Uterus (tissue), 4 donors: ENCODE results near the gene ARGLU1. TPM values are rescaled to one million over a fixed set of nuclear protein-coding genes. Genes with fewer than 3 reads are reported as not detected.

Experiments
- DNase-seq, 2 donors: peaks; one replicate each; pipeline ENCODE4 v3.0.0-alpha.2; 2019 to 2020
- H3K27ac ChIP-seq, 2 donors: fragments of 200-600 bp; sonication (generic); 1 replicate in 1 of 2; 2 replicates in 1 of 2; pipeline ENCODE4 v1.5.1; 2016 to 2018
- H3K27me3 ChIP-seq, 2 donors: fragments of 200-600 bp; sonication (generic); one replicate each; pipeline ENCODE4 v1.5.1; 2018 to 2019; ENCODE audit warnings: control low read depth in 1 of 2
- H3K36me3 ChIP-seq, 2 donors: fragments of 200-600 bp; sonication (generic); one replicate each; pipeline ENCODE4 v1.5.1; 2019; ENCODE audit warnings: control low read depth in 1 of 2
- H3K4me1 ChIP-seq, 2 donors: fragments of 200-600 bp; sonication (generic); one replicate each; pipeline ENCODE4 v1.5.1; 2018 to 2019; ENCODE audit warnings: control low read depth in 1 of 2
- H3K4me3 ChIP-seq, 2 donors: fragments of 200-600 bp; sonication (generic); 1 replicate in 1 of 2; 2 replicates in 1 of 2; pipeline ENCODE4 v1.5.1; 2018 to 2019; ENCODE audit warnings: mild to moderate bottlenecking in 1 of 2
- H3K9me3 ChIP-seq, 2 donors: fragments of 200-600 bp; sonication (generic); one replicate each; pipeline ENCODE4 v1.5.1; 2019; ENCODE audit warnings: control low read depth in 1 of 2
- POLR2A ChIP-seq, 2 donors: fragments of 450-650 bp; IDR thresholded peaks; one replicate each; pipeline ENCODE4 v1.6.1; 2016; ENCODE audit warnings: antibody characterized with exemption in 2 of 2, mild to moderate bottlenecking in 1 of 2, moderate library complexity in 1 of 2
- intact Hi-C: fragments of 100-400 bp; cut with DNase I; formaldehyde crosslinking; loops from one replicate; pipeline ENCODE4 v1.15.1; 2023; ENCODE audit warnings: low total_unique reads
- total RNA-seq, 4 donors: library from RNA; depleted of rRNA in 3 of 4; stranded (reverse); fragments of >200 nt in 3 of 4; gene quantifications; one replicate each; pipeline versions ENCODE4 v1.1.0 to v1.2.4, GENCODE V29; 2014 to 2023
- TF ChIP-seq, protein P1 (sequence below), 4 experiments: fragments of 200-600 bp in 2 of 4; fragments of 450-650 bp in 2 of 4; sonication (generic) in 2 of 4; IDR thresholded peaks; one replicate each; pipeline ENCODE4 v1.5.1; 2016 to 2019; ENCODE audit warnings: antibody characterized with exemption in 4 of 4, mild to moderate bottlenecking in 2 of 4, moderate library complexity in 1 of 4
- donor health status: DM: yes; HTN: yes; CAD: no.

Gene ARGLU1
- total RNA-seq, 4 donors from 2014 or later = 91.5 to 162 (median 135) TPM

DNA sequence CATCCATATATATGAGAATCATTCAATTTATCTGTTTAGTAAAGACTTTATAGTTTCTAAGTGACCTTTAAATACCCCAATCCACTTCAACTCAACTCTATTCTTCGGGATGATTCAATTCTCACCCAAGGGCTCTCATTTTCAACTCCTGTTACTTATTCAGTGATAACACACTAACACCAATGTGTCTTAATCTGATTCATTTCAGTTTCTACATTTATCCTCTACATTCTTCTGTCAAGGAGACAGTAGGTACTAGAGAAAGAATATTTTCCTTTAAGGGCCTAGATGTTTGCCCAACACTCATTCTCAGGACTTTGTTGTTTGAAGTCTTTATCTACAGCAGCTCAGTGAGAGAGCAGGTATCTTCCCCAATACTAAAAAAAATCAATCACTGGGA lies 7.1 kb downstream of the ARGLU1 start:
- Histone ChIP-seq H3K4me3 (no peak overlapping the region), H3K36me3 (no peaks in the 10 kb centered on the region), H3K27ac (no peak overlapping the region), H3K4me1 (peaks cover 3 to 5% of the 10 kb centered on the region in 2 donors), H3K27me3 (no peaks in the 10 kb centered on the region), H3K9me3 (no peaks in the 10 kb centered on the region)
- no peak for DNase-seq
- intact Hi-C loops = no loop called here
- TF ChIP-seq, protein P1, sequence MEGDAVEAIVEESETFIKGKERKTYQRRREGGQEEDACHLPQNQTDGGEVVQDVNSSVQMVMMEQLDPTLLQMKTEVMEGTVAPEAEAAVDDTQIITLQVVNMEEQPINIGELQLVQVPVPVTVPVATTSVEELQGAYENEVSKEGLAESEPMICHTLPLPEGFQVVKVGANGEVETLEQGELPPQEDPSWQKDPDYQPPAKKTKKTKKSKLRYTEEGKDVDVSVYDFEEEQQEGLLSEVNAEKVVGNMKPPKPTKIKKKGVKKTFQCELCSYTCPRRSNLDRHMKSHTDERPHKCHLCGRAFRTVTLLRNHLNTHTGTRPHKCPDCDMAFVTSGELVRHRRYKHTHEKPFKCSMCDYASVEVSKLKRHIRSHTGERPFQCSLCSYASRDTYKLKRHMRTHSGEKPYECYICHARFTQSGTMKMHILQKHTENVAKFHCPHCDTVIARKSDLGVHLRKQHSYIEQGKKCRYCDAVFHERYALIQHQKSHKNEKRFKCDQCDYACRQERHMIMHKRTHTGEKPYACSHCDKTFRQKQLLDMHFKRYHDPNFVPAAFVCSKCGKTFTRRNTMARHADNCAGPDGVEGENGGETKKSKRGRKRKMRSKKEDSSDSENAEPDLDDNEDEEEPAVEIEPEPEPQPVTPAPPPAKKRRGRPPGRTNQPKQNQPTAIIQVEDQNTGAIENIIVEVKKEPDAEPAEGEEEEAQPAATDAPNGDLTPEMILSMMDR (IDR thresholded peaks at IDR 0.05) = no peak
- no peak for TF ChIP-seq POLR2A (IDR thresholded peaks at IDR 0.05)

GRCh38 chr13:106558527-106558926 lies 9.4 kb downstream of the ARGLU1 start:
- Histone ChIP-seq H3K27ac (peak overlapping the region in 1 of 2 donors; percentile 28), H3K4me1 (peaks cover 0 to 3% of the 10 kb centered on the region in 2 donors), H3K27me3 (no peaks in the 10 kb centered on the region), H3K4me3 (no peak overlapping the region), H3K9me3 (no peaks in the 10 kb centered on the region), H3K36me3 (no peaks in the 10 kb centered on the region)
- intact Hi-C loops = no loop called here
- no peak for TF ChIP-seq POLR2A (IDR thresholded peaks at IDR 0.05)
- TF ChIP-seq, protein P1 (IDR thresholded peaks at IDR 0.05) = no peak
- DNase-seq = no peak

DNA sequence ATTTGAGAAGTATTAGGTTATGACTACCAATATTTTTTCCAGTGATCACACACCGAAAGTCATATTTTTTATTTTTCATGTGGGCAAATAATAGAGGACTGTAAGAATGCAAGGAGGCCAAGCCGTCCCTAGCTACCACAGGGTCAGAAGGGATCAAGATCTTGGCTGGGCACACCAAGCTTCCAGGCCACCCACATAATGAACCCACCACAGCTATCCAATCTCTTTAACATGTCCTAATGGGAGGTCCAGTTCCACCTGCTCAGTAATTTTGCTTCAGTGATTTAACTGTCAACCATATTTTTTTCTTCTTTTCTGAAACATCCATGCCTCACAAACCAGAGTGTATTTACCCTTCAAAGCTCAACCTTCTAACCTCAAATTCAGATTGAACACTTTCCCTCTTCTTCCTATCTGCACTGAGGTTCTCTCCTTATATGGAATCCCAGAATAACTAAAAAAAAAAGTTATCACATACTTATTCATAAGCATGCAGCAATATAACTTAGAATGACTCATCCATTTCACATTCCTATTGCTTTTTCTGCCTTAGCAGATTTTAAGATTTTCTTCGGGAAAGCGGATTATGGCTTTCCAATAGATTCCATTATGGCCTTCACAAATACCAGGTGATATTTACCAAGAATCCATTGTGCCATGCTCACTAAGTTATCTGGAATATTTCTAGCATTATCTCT lies 12.2 kb downstream of the ARGLU1 start:
- DNase-seq = no peak
- Histone ChIP-seq H3K9me3 (no peaks in the 10 kb centered on the region), H3K27me3 (no peaks in the 10 kb centered on the region), H3K27ac (no peak overlapping the region), H3K4me1 (peaks cover 0 to 3% of the 10 kb centered on the region in 2 donors), H3K4me3 (no peak overlapping the region), H3K36me3 (no peaks in the 10 kb centered on the region)
- TF ChIP-seq, protein P1 (IDR thresholded peaks at IDR 0.05) = no peak
- intact Hi-C loops = no loop called here

- no peak overlapping the region for H3K4me3 ChIP-seq
- H3K27ac ChIP-seq = no peak overlapping the region
- no peaks in the 10 kb centered on the region for H3K9me3 ChIP-seq
- intact Hi-C loops = no loop called here
- H3K27me3 ChIP-seq = no peaks in the 10 kb centered on the region
- TF ChIP-seq, protein P1 (IDR thresholded peaks at IDR 0.05) = no peak
- TF ChIP-seq POLR2A (IDR thresholded peaks at IDR 0.05) = no peak
- DNase-seq = no peak
- H3K4me1 ChIP-seq = no peaks in the 10 kb centered on the region
- H3K36me3 ChIP-seq = no peaks in the 10 kb centered on the region
Measured at GRCh38 chr13:106551751-106552150, 16.2 kb downstream of the ARGLU1 start.

DNA sequence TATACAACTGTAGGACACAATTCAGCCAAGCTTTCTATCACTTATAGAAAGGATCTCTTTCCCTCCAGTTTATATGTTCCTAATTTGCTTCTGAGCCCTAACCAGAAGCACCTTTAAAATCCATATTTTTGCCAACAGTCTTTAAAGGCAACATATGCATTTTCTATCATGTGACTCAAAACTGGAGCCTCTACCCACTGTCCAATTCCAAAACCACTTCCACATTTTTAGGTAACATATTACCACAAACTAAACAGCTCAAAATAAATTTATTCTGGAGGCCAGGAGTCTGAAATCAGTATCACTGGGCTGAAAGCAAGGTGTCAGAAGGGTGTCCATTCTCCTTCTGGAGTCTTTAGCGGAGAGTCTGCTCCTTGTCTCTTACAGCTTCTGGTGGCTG lies 16.6 kb downstream of the ARGLU1 start:
- TF ChIP-seq, protein P1 (IDR thresholded peaks at IDR 0.05) = no peak
- no peak for TF ChIP-seq POLR2A (IDR thresholded peaks at IDR 0.05)
- no peak for DNase-seq
- H3K9me3 ChIP-seq = no peaks in the 10 kb centered on the region
- no peak overlapping the region for H3K27ac ChIP-seq
- no peaks in the 10 kb centered on the region for H3K27me3 ChIP-seq
- intact Hi-C loops = no loop called here
- no peaks in the 10 kb centered on the region for H3K36me3 ChIP-seq
- no peaks in the 10 kb centered on the region for H3K4me1 ChIP-seq
- no peak overlapping the region for H3K4me3 ChIP-seq
